ENCODE data around the gene KMT5C. TPM values are rescaled to one million over a fixed set of nuclear protein-coding genes. Genes with fewer than 3 reads are reported as not detected.

KMT5C gene
- total RNA-seq, 1 experiment from 2014 or later = 12.9 TPM

DNA sequence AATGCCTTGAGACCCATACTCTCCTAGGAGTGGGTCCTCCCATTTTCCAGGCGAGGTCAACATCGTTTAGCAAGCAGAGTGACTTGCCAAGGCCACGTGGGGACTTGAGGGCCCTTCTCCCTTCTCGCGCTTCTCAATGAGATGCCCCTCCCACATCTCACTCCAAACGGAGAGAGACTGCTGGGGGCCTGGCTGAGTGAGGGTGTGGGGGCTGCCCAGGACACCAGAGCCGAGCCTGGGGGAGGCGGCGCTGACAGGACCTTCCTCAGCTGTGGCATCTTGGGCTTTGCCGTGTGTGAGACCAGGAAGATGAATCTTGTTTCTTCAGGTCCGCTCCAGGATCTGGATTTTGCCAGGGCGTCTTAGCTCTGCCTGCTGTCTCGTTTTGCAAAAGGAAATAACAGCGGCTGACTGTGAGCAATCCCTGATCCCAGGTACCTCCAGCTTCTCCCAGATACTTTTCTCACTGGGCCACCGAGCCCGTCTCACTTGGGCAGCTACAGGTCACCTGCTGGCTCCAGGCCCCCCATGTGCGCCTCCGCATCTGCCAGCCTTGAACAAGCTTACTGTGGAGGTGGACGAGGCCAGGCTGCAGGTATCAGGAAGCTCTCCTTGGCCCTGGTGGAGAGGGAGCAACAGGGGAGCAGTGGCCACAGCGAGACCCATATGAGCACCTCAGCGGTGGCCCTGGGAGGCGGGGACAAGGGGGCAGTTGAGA, 8.8 kb downstream of the KMT5C start:
- no peak for DNase-seq (ENCODE audit: unreplicated experiment)
- Mint-ChIP-seq H3K9me3 (ENCODE audit: unreplicated experiment) (no peaks in the 10 kb centered on the region), H3K4me1 (ENCODE audit: insufficient read depth, unreplicated experiment) (peaks cover 30% of the 10 kb centered on the region), H3K36me3 (ENCODE audit: insufficient read depth, unreplicated experiment) (peaks cover 25% of the 10 kb centered on the region), H3K27me3 (ENCODE audit: insufficient read depth, unreplicated experiment) (no peaks in the 10 kb centered on the region), H3K27ac (ENCODE audit: low read depth, unreplicated experiment) (no peak overlapping the region), H3K4me3 (ENCODE audit: unreplicated experiment) (no peak overlapping the region)
- TF ChIP-seq, protein P1, sequence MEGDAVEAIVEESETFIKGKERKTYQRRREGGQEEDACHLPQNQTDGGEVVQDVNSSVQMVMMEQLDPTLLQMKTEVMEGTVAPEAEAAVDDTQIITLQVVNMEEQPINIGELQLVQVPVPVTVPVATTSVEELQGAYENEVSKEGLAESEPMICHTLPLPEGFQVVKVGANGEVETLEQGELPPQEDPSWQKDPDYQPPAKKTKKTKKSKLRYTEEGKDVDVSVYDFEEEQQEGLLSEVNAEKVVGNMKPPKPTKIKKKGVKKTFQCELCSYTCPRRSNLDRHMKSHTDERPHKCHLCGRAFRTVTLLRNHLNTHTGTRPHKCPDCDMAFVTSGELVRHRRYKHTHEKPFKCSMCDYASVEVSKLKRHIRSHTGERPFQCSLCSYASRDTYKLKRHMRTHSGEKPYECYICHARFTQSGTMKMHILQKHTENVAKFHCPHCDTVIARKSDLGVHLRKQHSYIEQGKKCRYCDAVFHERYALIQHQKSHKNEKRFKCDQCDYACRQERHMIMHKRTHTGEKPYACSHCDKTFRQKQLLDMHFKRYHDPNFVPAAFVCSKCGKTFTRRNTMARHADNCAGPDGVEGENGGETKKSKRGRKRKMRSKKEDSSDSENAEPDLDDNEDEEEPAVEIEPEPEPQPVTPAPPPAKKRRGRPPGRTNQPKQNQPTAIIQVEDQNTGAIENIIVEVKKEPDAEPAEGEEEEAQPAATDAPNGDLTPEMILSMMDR (IDR thresholded peaks at IDR 0.05; ENCODE audit: unreplicated experiment) = no peak
- intact Hi-C loops (cut with micrococcal nuclease) = no loop called here
- CTCF ChIA-PET = interaction anchor here (0.7 to 1.5 kb wide), 4 partner anchors 8 to 47 kb away, joined by 3 to 8 read pairs (median 4); no protein-coding TSS in a partner anchor
- POLR2A ChIA-PET = interaction anchor here (0.6 to 1.5 kb wide), 6 partner anchors 9 to 89 kb away, joined by 3 to 4 read pairs (median 3); partner anchors contain the start of gene KMT5C
- BruUV-seq (replicated peaks) = no TSS peak

DNA sequence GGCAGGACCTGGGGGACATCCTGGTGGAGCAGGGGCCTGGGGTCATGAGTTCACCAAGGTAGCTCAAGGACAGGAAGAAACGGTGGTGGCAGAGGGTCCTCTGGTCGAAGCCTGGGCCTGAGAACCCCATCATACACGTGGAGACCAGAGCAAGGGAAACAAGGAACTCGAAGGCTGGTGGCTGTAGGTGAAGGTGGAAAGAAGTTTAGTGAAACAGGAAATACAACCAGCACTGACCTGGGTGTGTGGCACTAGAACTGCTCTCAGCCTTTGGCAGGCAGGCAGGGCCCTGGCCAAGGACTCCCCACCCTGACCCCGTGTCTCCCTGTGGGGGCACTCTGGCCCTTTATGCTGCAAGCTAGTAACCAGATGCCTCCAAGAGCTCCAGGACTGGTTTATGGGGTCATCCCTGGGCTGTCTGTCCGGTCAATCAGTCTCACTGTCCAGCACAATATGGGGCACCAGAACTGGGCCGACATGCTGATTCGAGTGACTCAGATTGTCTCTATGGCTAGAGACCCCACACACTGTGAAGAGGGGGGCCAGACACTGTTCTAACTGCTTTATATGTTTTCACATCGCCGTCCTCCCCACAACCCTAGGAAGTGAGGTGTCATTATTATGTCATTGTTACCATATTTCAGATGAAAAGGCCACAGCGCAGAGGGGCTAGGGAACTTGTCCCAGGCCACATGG, 11.1 kb downstream of the KMT5C start:
- ChIA-PET POLR2A (interaction anchor here (0.7 to 0.9 kb wide), 3 partner anchors 18 to 307 kb away, joined by 3 to 4 read pairs (median 4); no protein-coding TSS in a partner anchor), CTCF (interaction anchor here (0.8 to 1.8 kb wide), 4 partner anchors 12 to 153 kb away, joined by 3 to 5 read pairs (median 5); no protein-coding TSS in a partner anchor)
- TF ChIP-seq, protein P1 (IDR thresholded peaks at IDR 0.05; ENCODE audit: unreplicated experiment) = no peak
- no TSS peak for BruUV-seq (replicated peaks)
- peaks cover 19% of the 10 kb centered on the region for H3K4me1 Mint-ChIP-seq (ENCODE audit: insufficient read depth, unreplicated experiment)
- no peak for DNase-seq (ENCODE audit: unreplicated experiment)
- no peak overlapping the region for H3K27ac Mint-ChIP-seq (ENCODE audit: low read depth, unreplicated experiment)
- no peaks in the 10 kb centered on the region for H3K27me3 Mint-ChIP-seq (ENCODE audit: insufficient read depth, unreplicated experiment)
- no peaks in the 10 kb centered on the region for H3K9me3 Mint-ChIP-seq (ENCODE audit: unreplicated experiment)
- H3K36me3 Mint-ChIP-seq (ENCODE audit: insufficient read depth, unreplicated experiment) = peaks cover 13% of the 10 kb centered on the region
- H3K4me3 Mint-ChIP-seq (ENCODE audit: unreplicated experiment) = no peak overlapping the region
- intact Hi-C loops (cut with micrococcal nuclease) = no loop called here

GRCh38 chr19:55352040-55352439, 12.4 kb downstream of the KMT5C start:
- intact Hi-C loops (cut with micrococcal nuclease) = loop anchor here (2.0 kb wide), 1 partner anchor 13 kb away; the partner anchor contains the start of gene KMT5C
- peak; percentile 68 for DNase-seq (ENCODE audit: unreplicated experiment)
- H3K4me3 Mint-ChIP-seq (ENCODE audit: unreplicated experiment) = no peak overlapping the region
- H3K4me1 Mint-ChIP-seq (ENCODE audit: insufficient read depth, unreplicated experiment) = peaks cover 19% of the 10 kb centered on the region
- H3K27ac Mint-ChIP-seq (ENCODE audit: low read depth, unreplicated experiment) = no peak overlapping the region
- TF ChIP-seq, protein P1 (IDR thresholded peaks at IDR 0.05; ENCODE audit: unreplicated experiment) = no peak
- CTCF ChIA-PET = interaction anchor here (0.7 to 2.2 kb wide), 3 partner anchors 14 to 60 kb away, joined by 4 to 9 read pairs (median 6); no protein-coding TSS in a partner anchor
- no TSS peak for BruUV-seq (replicated peaks)
- peaks cover 9% of the 10 kb centered on the region for H3K36me3 Mint-ChIP-seq (ENCODE audit: insufficient read depth, unreplicated experiment)
- no peaks in the 10 kb centered on the region for H3K9me3 Mint-ChIP-seq (ENCODE audit: unreplicated experiment)
- H3K27me3 Mint-ChIP-seq (ENCODE audit: insufficient read depth, unreplicated experiment) = peaks cover 5% of the 10 kb centered on the region
- POLR2A ChIA-PET = interaction anchor here (0.6 to 1.2 kb wide), 4 partner anchors 13 to 133 kb away, joined by 3 to 7 read pairs (median 3); partner anchors contain the start of genes IL11, KMT5C and NAT14

All from MCF 10A (cell line).